ENCODE results near the gene VASH2.
A peak's percentile ranks its signal among the peaks of the same experiment; 100 is the strongest.
"Not testable (repeated sequence)": the region's sequence is repeated elsewhere in the genome, so short reads cannot be mapped to it uniquely, and the experiment has no call there.

The VASH2 gene

GRCh38 chr1:212908971-212909370 lies 41.4 kb upstream of the VASH2 start:
- ATAC-seq = no peak
- TF ChIP-seq CREB5 (CRISPR knock-in tag; IDR thresholded peaks at IDR 0.05; ENCODE audit: low read depth) = no peak
- TF ChIP-seq TCF4 (CRISPR knock-in tag; IDR thresholded peaks at IDR 0.05; ENCODE audit: borderline replicate concordance) = no peak
- no peak for TF ChIP-seq CSRNP3 (CRISPR knock-in tag; IDR thresholded peaks at IDR 0.05)
- TF ChIP-seq PPARA (CRISPR knock-in tag; IDR thresholded peaks at IDR 0.05; ENCODE audit: borderline replicate concordance) = no peak
- TF ChIP-seq CSDC2 (CRISPR knock-in tag; IDR thresholded peaks at IDR 0.05) = no peak
- no peak for TF ChIP-seq TOX (CRISPR knock-in tag; IDR thresholded peaks at IDR 0.05; ENCODE audit: borderline replicate concordance)
- no peak for TF ChIP-seq SNAI2 (CRISPR knock-in tag; IDR thresholded peaks at IDR 0.05)
- no peak for TF ChIP-seq ARNTL (CRISPR knock-in tag; IDR thresholded peaks at IDR 0.05; ENCODE audit: borderline replicate concordance, low read depth)

- TF ChIP-seq POU6F1 (CRISPR knock-in tag; IDR thresholded peaks at IDR 0.05; ENCODE audit: borderline replicate concordance, low read depth) (no peak), ZC3H10 (CRISPR knock-in tag; IDR thresholded peaks at IDR 0.05) (no peak), RARB (CRISPR knock-in tag; IDR thresholded peaks at IDR 0.05) (no peak), ZFP30 (CRISPR knock-in tag; IDR thresholded peaks at IDR 0.05) (no peak), ESRRG (CRISPR knock-in tag; IDR thresholded peaks at IDR 0.05) (no peak)
- ATAC-seq = no peak
These were observed 40.7 kb upstream of the VASH2 start for GRCh38 chr1:212909652-212910063.

- not testable (repeated sequence) for ATAC-seq
These were observed 40.1 kb upstream of the VASH2 start for GRCh38 chr1:212910213-212910612.

- ATAC-seq = not testable (repeated sequence)
These were observed 36.7 kb upstream of the VASH2 start for GRCh38 chr1:212913638-212914037.

GRCh38 chr1:212914110-212914509 lies 36.2 kb upstream of the VASH2 start:
- not testable (repeated sequence) for ATAC-seq

- TF ChIP-seq PATZ1 (CRISPR knock-in tag; IDR thresholded peaks at IDR 0.05; ENCODE audit: borderline replicate concordance) = no peak
- no peak for TF ChIP-seq CSRNP3 (CRISPR knock-in tag; IDR thresholded peaks at IDR 0.05)
- no peak for TF ChIP-seq ESRRG (CRISPR knock-in tag; IDR thresholded peaks at IDR 0.05)
- no peak for TF ChIP-seq RARB (CRISPR knock-in tag; IDR thresholded peaks at IDR 0.05)
- no peak for TF ChIP-seq ZNF70 (CRISPR knock-in tag; IDR thresholded peaks at IDR 0.05)
- TF ChIP-seq ZFP30 (CRISPR knock-in tag; IDR thresholded peaks at IDR 0.05) = no peak
- no peak for TF ChIP-seq TOX (CRISPR knock-in tag; IDR thresholded peaks at IDR 0.05; ENCODE audit: borderline replicate concordance)
- TF ChIP-seq POU6F1 (CRISPR knock-in tag; IDR thresholded peaks at IDR 0.05; ENCODE audit: borderline replicate concordance, low read depth) = no peak
- no peak for TF ChIP-seq ZC3H10 (CRISPR knock-in tag; IDR thresholded peaks at IDR 0.05)
- no peak for TF ChIP-seq CREB5 (CRISPR knock-in tag; IDR thresholded peaks at IDR 0.05; ENCODE audit: low read depth)
- TF ChIP-seq CSDC2 (CRISPR knock-in tag; IDR thresholded peaks at IDR 0.05) = no peak
- ATAC-seq = peak; percentile 24; the same call in 2 of the 3 replicates
These were observed 35.6 kb upstream of the VASH2 start for GRCh38 chr1:212914789-212915188.

Measured in SK-N-SH treated with all-trans-retinoic acid at 6 μM for 48 hours (cell line).